Fibroblast of upper back skin (primary cell): Measurements from ENCODE around the gene FHOD1.

Experiments used
- DNase-seq: peaks from one replicate; pipeline ENCODE4 v3.0.0-alpha.2; 2013

FHOD1 gene

GRCh38 chr16:67188798-67189197 lies 58.5 kb downstream of the FHOD1 start:
- no peak for DNase-seq

GRCh38 chr16:67188323-67188722 lies 59.0 kb downstream of the FHOD1 start:
- no peak for DNase-seq

- DNase-seq, result no peak
Measured at GRCh38 chr16:67187175-67187890, 59.9 kb downstream of the FHOD1 start.

- DNase-seq, result no peak
Measured at GRCh38 chr16:67186550-67186950, 60.7 kb downstream of the FHOD1 start.

GRCh38 chr16:67185651-67186134 lies 61.6 kb downstream of the FHOD1 start:
- no peak for DNase-seq

GRCh38 chr16:67184995-67185650 lies 62.2 kb downstream of the FHOD1 start:
- peak; percentile 85 for DNase-seq

GRCh38 chr16:67184453-67184994 lies 62.8 kb downstream of the FHOD1 start:
- DNase-seq, result no peak

- peak; percentile 98 for DNase-seq
Measured at GRCh38 chr16:67183627-67184452, 63.4 kb downstream of the FHOD1 start, which contains the start of gene MATCAP1. TSS of gene MATCAP1 (minus strand) at chr16:67183963. CDS start at chr16:67180610, 3,353 bp downstream.

- no peak for DNase-seq
Measured at GRCh38 chr16:67183284-67183626, 64.0 kb downstream of the FHOD1 start.

- DNase-seq, result no peak
Measured at GRCh38 chr16:67182288-67182687, 65.0 kb downstream of the FHOD1 start.

GRCh38 chr16:67181346-67181745 lies 65.9 kb downstream of the FHOD1 start:
- peak; percentile 88 for DNase-seq

- no peak for DNase-seq
Measured at GRCh38 chr16:67180166-67180565, 67.1 kb downstream of the FHOD1 start.

GRCh38 chr16:67179421-67180080 lies 67.7 kb downstream of the FHOD1 start:
- no peak for DNase-seq
